HCT116 (cell line): ENCODE data around the gene SLC27A5. TPM values are rescaled to one million over a fixed set of nuclear protein-coding genes. Genes with fewer than 3 reads are reported as not detected.
"Not testable (repeated sequence)": the region's sequence is repeated elsewhere in the genome, so short reads cannot be mapped to it uniquely, and the experiment has no call there.

Experiments used
- ATAC-seq: fragments of 200-7000 bp; cut with Tn5 transposase; 2 replicates; pipeline ENCODE4 v1.9.1; 2020; ENCODE audit warnings: mild to moderate bottlenecking, moderate library complexity
- BruUV-seq: library from RNA; stranded (reverse); fragments of 400-500 nt; replicated peaks from 2 replicates; lab custom pipeline; 2021; lab: Mats Ljungman, UMichigan
- CTCF ChIA-PET: fragments of 300-600 bp; sonication (Branson Sonifier 250); formaldehyde crosslinking; loops from one replicate; lab custom pipeline; 2021; ENCODE audit warnings: antibody characterized with exemption; lab: Charles Lee
- POLR2A ChIA-PET: fragments of 300-600, 350-600 bp; sonication (Branson Sonifier 250); formaldehyde crosslinking; loops from one replicate; lab custom pipeline; 2021; ENCODE audit warnings: antibody characterized with exemption; lab: Charles Lee
- RAD21 ChIA-PET, 2 experiments: fragments of 300-600 bp; sonication (Branson Sonifier 250); formaldehyde crosslinking; loops; one replicate each; lab custom pipeline; 2023; ENCODE audit warnings: low total read pairs in 2 of 2; ENCODE audit not compliant: uncharacterized antibody in 2 of 2, unreplicated experiment in 2 of 2, low non-redundant PET in 1 of 2; lab: Charles Lee
- DNase-seq: peaks from one replicate; pipeline ENCODE4 v3.0.0-alpha.2; 2010; ENCODE audit warnings: low read depth, low spot score
- H2AFZ ChIP-seq: fragments of 200-600 bp; shearing (Covaris generic), sonication (generic); 2 replicates; pipeline ENCODE4 v1.6.1; 2017; ENCODE audit warnings: low read depth, mixed run types, mixed read lengths, antibody characterized with exemption, low read length; ENCODE audit not compliant: poor library complexity, severe bottlenecking
- H3K27ac ChIP-seq: 2 replicates; pipeline ENCODE4 v1.5.1; 2012; ENCODE audit warnings: low read depth, low read length
- H3K27me3 ChIP-seq: fragments of 200-600 bp; sonication (generic); 2 replicates; pipeline ENCODE4 v1.6.1; 2016; ENCODE audit warnings: mixed run types, low read length, mixed read lengths; ENCODE audit not compliant: insufficient read depth
- H3K36me3 ChIP-seq, 2 experiments: fragments of 200-500 bp in 1 of 2; fragments of 200-600 bp in 1 of 2; sonication (Bioruptor generic) in 1 of 2; sonication (generic) in 1 of 2; 2 replicates each; pipeline versions ENCODE4 v1.5.1 to v1.6.1; 2014 to 2016; ENCODE audit warnings: low read length in 2 of 2, inconsistent platforms in 1 of 2, mixed read lengths in 1 of 2, mixed run types in 1 of 2; ENCODE audit not compliant: insufficient read depth in 2 of 2, control insufficient read depth in 1 of 2
- H3K4me1 ChIP-seq, 2 experiments: fragments of 200-600 bp in 1 of 2; sonication (generic) in 1 of 2; 2 replicates each; pipeline versions ENCODE4 v1.5.1 to v1.6.1; 2012 to 2017; ENCODE audit warnings: low read length in 2 of 2, inconsistent platforms in 1 of 2, mild to moderate bottlenecking in 1 of 2, mixed read lengths in 1 of 2, mixed run types in 1 of 2, moderate library complexity in 1 of 2; ENCODE audit not compliant: insufficient read depth in 2 of 2, control insufficient read depth in 1 of 2
- H3K4me2 ChIP-seq: fragments of 200-600 bp; sonication (generic); 2 replicates; pipeline ENCODE4 v1.6.1; 2017; ENCODE audit warnings: mixed run types, low read length, mixed read lengths
- H3K4me3 ChIP-seq, 2 experiments: fragments of 200-600 bp in 1 of 2; sonication (generic) in 1 of 2; replicated peaks in 1 of 2; 2 replicates each; pipeline ENCODE4 v1.5.1; 2011 to 2016; ENCODE audit warnings: low read length in 2 of 2, control low read depth in 1 of 2, low read depth in 1 of 2, mild to moderate bottlenecking in 1 of 2, mixed read lengths in 1 of 2, mixed run types in 1 of 2
- H3K79me2 ChIP-seq: fragments of 200-600 bp; sonication (generic); 2 replicates; pipeline ENCODE4 v1.6.1; 2017; ENCODE audit warnings: mild to moderate bottlenecking, mixed run types, low read length, moderate library complexity, mixed read lengths; ENCODE audit not compliant: insufficient read depth
- H3K9ac ChIP-seq: fragments of 200-600 bp; sonication (generic); 2 replicates; pipeline ENCODE4 v1.6.1; 2016; ENCODE audit warnings: low read length, mixed read lengths
- H3K9me2 ChIP-seq: fragments of 200-600 bp; sonication (generic), shearing (Covaris generic); 2 replicates; pipeline ENCODE4 v1.6.1; 2017; ENCODE audit warnings: mixed run types, mild to moderate bottlenecking, moderate library complexity; ENCODE audit not compliant: insufficient read depth
- H3K9me3 ChIP-seq, 2 experiments: fragments of 200-500 bp in 1 of 2; fragments of 200-600 bp in 1 of 2; sonication (Bioruptor generic) in 1 of 2; sonication (generic) in 1 of 2; 2 replicates each; pipeline ENCODE4 v1.6.1; 2014 to 2017; ENCODE audit warnings: low read length in 2 of 2, mixed read lengths in 2 of 2, inconsistent platforms in 1 of 2, low read depth in 1 of 2, mild to moderate bottlenecking in 1 of 2, mixed run types in 1 of 2, moderate library complexity in 1 of 2; ENCODE audit not compliant: control insufficient read depth in 1 of 2, insufficient read depth in 1 of 2
- H4K20me1 ChIP-seq: fragments of 200-600 bp; sonication (generic), shearing (Covaris generic); 2 replicates; pipeline ENCODE4 v1.6.1; 2017; ENCODE audit warnings: mixed run types, mild to moderate bottlenecking, moderate library complexity; ENCODE audit not compliant: insufficient read depth
- CEBPB ChIP-seq: IDR thresholded peaks from 2 replicates; pipeline ENCODE4 v1.6.1; 2012; ENCODE audit warnings: low read depth
- CTCF ChIP-seq, 3 experiments: fragments of 200-600 bp in 1 of 3; sonication (generic) in 1 of 3; IDR thresholded peaks in 2 of 3; conservative IDR thresholded peaks in 1 of 3; 2 replicates each; pipeline ENCODE4 v1.5.1; 2012 to 2017; ENCODE audit warnings: low read depth in 2 of 3, low read length in 2 of 3, antibody characterized with exemption in 1 of 3, borderline replicate concordance in 1 of 3, control low read depth in 1 of 3, mild to moderate bottlenecking in 1 of 3, mixed read lengths in 1 of 3, mixed run types in 1 of 3, moderate library complexity in 1 of 3; ENCODE audit not compliant: insufficient read depth in 1 of 3
- EZH2 ChIP-seq: fragments of 200-600 bp; sonication (generic); IDR thresholded peaks from 2 replicates; pipeline ENCODE4 v1.6.1; 2017; ENCODE audit warnings: antibody characterized with exemption, mixed run types
- POLR2AphosphoS5 ChIP-seq: IDR thresholded peaks from 2 replicates; pipeline ENCODE4 v1.6.1; 2011; ENCODE audit warnings: mild to moderate bottlenecking, low read depth, low read length, moderate library complexity
- RAD21 ChIP-seq: IDR thresholded peaks from 2 replicates; pipeline ENCODE4 v1.6.1; 2012; ENCODE audit warnings: low read depth, mild to moderate bottlenecking
- SIN3A ChIP-seq: IDR thresholded peaks from 2 replicates; pipeline ENCODE4 v1.6.1; 2012; ENCODE audit warnings: low read depth
- TCF7L2 ChIP-seq: IDR thresholded peaks from 2 replicates; pipeline ENCODE4 v1.7.0; 2011; ENCODE audit warnings: borderline replicate concordance, inconsistent platforms; ENCODE audit not compliant: insufficient read depth, insufficient read length; ENCODE audit errors: extremely low read depth
- intact Hi-C: fragments of 100-400 bp; cut with micrococcal nuclease; formaldehyde crosslinking; loops from 2 replicates; pipeline ENCODE4 v1.10.0; 2022
- total RNA-seq: library from RNA; stranded (reverse); gene quantifications from one replicate; pipeline ENCODE4 v1.2.1, GENCODE V29; 2021; ENCODE audit not compliant: unreplicated experiment
- TF ChIP-seq, protein P1 (sequence below): IDR thresholded peaks from 2 replicates; pipeline ENCODE4 v1.6.1; 2011; ENCODE audit warnings: mild to moderate bottlenecking, low read length, moderate library complexity; ENCODE audit not compliant: insufficient replicate concordance; ENCODE audit errors: extremely low read depth
- TF ChIP-seq, protein P2 (sequence below): IDR thresholded peaks from 2 replicates; pipeline ENCODE4 v1.6.1; 2012

The SLC27A5 gene
- total RNA-seq, 1 experiment from 2014 or later, result 27.1 TPM

- H3K9me2 ChIP-seq, result no peaks in the 10 kb centered on the region
- no peaks in the 10 kb centered on the region for H4K20me1 ChIP-seq
- no peak overlapping the region for H3K9ac ChIP-seq
- CTCF ChIA-PET, result no interaction called here
- H3K79me2 ChIP-seq, result peaks cover 10% of the 10 kb centered on the region
- peaks cover 6 to 13% of the 10 kb centered on the region in 2 experiments; a peak in 3 of 4 replicates for H3K4me1 ChIP-seq
- DNase-seq, result no peak
- H2AFZ ChIP-seq, result no peak overlapping the region
- no peak overlapping the region for H3K4me2 ChIP-seq
- no peak overlapping the region for H3K27ac ChIP-seq
- intact Hi-C loops, result no loop called here
- no peaks in the 10 kb centered on the region for H3K36me3 ChIP-seq
- H3K9me3 ChIP-seq, result no peaks in the 10 kb centered on the region
- no TSS peak for BruUV-seq
- no peak overlapping the region for H3K4me3 ChIP-seq
- POLR2A ChIA-PET, result no interaction called here
- no peak for ATAC-seq
- no peaks in the 10 kb centered on the region for H3K27me3 ChIP-seq
- TF ChIP-seq CEBPB (no peak), POLR2AphosphoS5 (no peak), CTCF (IDR thresholded peaks at IDR 0.05 in 2 of 3, conservative IDR thresholded peaks at IDR 0.05 in 1 of 3; ENCODE audit: borderline replicate concordance in 1 of 3, insufficient read depth in 1 of 3, low read depth in 2 of 3, low read length in 2 of 3) (no peak), TCF7L2 (no peak), EZH2 (no peak), RAD21 (no peak), SIN3A (no peak)
- TF ChIP-seq, protein P1, sequence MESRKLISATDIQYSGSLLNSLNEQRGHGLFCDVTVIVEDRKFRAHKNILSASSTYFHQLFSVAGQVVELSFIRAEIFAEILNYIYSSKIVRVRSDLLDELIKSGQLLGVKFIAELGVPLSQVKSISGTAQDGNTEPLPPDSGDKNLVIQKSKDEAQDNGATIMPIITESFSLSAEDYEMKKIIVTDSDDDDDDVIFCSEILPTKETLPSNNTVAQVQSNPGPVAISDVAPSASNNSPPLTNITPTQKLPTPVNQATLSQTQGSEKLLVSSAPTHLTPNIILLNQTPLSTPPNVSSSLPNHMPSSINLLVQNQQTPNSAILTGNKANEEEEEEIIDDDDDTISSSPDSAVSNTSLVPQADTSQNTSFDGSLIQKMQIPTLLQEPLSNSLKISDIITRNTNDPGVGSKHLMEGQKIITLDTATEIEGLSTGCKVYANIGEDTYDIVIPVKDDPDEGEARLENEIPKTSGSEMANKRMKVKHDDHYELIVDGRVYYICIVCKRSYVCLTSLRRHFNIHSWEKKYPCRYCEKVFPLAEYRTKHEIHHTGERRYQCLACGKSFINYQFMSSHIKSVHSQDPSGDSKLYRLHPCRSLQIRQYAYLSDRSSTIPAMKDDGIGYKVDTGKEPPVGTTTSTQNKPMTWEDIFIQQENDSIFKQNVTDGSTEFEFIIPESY, result no peak
- TF ChIP-seq, protein P2, sequence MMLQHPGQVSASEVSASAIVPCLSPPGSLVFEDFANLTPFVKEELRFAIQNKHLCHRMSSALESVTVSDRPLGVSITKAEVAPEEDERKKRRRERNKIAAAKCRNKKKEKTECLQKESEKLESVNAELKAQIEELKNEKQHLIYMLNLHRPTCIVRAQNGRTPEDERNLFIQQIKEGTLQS, result no peak
- RAD21 ChIA-PET, result no interaction called here
These were observed 2.1 kb downstream of the SLC27A5 start for GRCh38 chr19:58509731-58510083.

DNA sequence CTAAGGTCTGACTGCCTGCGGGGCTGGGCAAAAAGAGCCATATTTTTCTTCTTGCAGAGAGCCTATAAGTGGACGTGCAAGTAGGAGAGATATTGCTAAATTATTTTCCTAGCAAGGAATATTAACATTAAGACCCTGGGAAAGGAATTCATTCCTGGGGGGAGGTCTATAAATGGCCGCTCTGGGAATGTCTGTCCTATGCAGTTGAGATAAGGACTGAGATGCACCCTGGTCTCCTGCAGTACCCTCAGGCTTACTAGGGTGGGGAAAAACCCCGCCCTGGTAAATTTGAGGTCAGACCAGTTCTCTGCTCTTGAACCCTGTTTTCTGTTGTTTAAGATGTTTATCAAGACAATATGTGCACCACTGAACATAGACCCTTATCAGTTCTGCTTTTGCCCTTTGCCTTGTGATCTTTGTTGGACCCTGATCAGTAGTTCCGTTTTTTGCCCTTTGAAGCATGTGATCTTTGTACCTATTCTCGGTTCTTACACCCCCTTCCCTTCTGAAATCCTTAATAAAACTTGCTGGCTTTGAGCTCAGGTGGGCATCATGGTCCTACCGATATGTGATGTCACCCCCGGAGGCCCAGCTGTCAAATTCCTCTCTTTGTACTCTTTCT, 4.1 kb downstream of the SLC27A5 start:
- RAD21 ChIA-PET, H3K4me1 ChIP-seq, H3K27me3 ChIP-seq, H3K27ac ChIP-seq, POLR2A ChIA-PET, H3K9ac ChIP-seq, H2AFZ ChIP-seq, H3K79me2 ChIP-seq, H3K4me2 ChIP-seq, H3K36me3 ChIP-seq, H3K4me3 ChIP-seq, H4K20me1 ChIP-seq, BruUV-seq, intact Hi-C loops, H3K9me3 ChIP-seq, DNase-seq, H3K9me2 ChIP-seq, ATAC-seq: not testable (repeated sequence)
- CTCF ChIA-PET, result interaction anchor here (1.1 kb wide), 1 partner anchor 12 kb away, joined by 3 read pairs; the partner anchor contains the start of gene ZBTB45
